ENCODE data around the gene EPHA1.

EPHA1 gene

DNA sequence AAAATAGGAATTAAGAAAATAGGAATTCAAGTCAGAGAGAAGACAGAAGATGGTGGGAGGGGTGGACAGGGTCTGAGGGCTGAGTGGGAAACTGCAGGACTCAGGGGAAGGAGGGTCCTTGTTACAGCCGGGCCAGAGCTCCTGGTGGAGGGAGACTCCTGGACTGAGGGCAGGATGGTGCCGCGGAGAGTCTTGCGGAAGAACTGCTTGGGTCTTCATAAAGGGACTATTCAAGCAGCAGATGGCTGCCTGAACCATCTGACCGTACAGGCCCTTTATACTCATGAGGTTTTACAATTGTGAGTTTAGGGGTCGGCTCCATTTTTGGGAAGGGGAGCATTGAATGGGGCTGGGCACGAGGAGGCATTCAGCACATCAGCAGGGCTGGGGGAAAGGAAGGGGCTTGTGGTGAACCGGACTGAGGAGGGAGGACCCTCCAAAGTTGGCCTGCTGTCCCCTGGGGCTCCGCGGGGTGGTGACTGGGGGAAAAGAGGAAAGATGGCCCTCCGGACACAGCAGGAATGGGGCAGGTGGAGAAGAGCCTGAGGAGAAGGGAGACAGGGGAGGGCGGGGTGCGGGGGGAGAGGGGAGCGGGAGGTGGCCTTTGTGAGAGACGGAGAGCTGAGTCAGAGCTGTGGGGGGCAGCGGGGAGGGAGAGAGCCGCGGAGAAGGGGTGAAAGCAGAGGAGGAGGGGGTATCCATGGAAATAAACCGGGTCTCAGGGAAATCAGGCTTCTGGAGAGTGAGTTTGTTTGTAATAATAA is 47.7 kb downstream of the EPHA1 start:
- H3K36me3 ChIP-seq (ENCODE audit: insufficient read depth, low read length) = no peaks in the 10 kb centered on the region
- H3K9me3 ChIP-seq (ENCODE audit: low read length) = no peaks in the 10 kb centered on the region
- peaks cover 0 to 9% of the 10 kb centered on the region in 2 donors for H3K27me3 ChIP-seq (ENCODE audit: control insufficient read depth in 1 of 2, insufficient read depth in 2 of 2, low read length in 2 of 2)
- no peak overlapping the region for H3K27ac ChIP-seq (ENCODE audit: low read depth, low read length)
- no peak overlapping the region for H3K9ac ChIP-seq (ENCODE audit: low read length)
- H3K4me1 ChIP-seq (ENCODE audit: insufficient read depth, low read length) = no peaks in the 10 kb centered on the region
- H3K4me3 ChIP-seq (ENCODE audit: low read depth in 1 of 2, low read length in 2 of 2) = no peak overlapping the region

- no peaks in the 10 kb centered on the region for H3K36me3 ChIP-seq (ENCODE audit: insufficient read depth, low read length)
- H3K27ac ChIP-seq (ENCODE audit: low read depth, low read length) = no peak overlapping the region
- no peaks in the 10 kb centered on the region for H3K9me3 ChIP-seq (ENCODE audit: low read length)
- H3K9ac ChIP-seq (ENCODE audit: low read length) = no peak overlapping the region
- H3K4me1 ChIP-seq (ENCODE audit: insufficient read depth, low read length) = no peaks in the 10 kb centered on the region
- peaks cover 0 to 9% of the 10 kb centered on the region in 2 donors for H3K27me3 ChIP-seq (ENCODE audit: control insufficient read depth in 1 of 2, insufficient read depth in 2 of 2, low read length in 2 of 2)
- no peak overlapping the region for H3K4me3 ChIP-seq (ENCODE audit: low read depth in 1 of 2, low read length in 2 of 2)
These were observed 48.8 kb downstream of the EPHA1 start for GRCh38 chr7:143359771-143360353.

DNA sequence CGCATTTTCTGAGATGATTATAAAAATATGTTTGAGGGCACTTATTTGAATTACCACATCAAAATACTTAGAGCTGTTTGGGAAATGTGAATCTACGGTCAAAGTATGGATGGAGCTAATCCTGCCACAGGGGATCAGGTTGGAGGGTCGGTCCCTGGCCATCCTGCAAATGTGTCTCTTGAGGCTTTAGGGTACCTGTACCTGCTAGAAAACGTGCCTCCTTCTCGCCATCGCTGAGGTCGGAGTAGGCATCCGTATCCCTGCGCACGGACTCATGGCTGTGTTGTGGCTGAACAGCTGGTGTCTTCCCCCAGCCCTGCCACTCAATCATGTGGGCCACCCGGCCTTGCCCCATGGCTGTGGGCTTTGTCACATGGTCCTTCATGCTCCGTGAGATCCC is 50.0 kb downstream of the EPHA1 start:
- Histone ChIP-seq H3K9ac (ENCODE audit: low read length) (no peak overlapping the region), H3K4me1 (ENCODE audit: insufficient read depth, low read length) (no peaks in the 10 kb centered on the region), H3K36me3 (ENCODE audit: insufficient read depth, low read length) (no peaks in the 10 kb centered on the region), H3K4me3 (ENCODE audit: low read depth in 1 of 2, low read length in 2 of 2) (no peak overlapping the region), H3K27ac (ENCODE audit: low read depth, low read length) (no peak overlapping the region), H3K27me3 (ENCODE audit: control insufficient read depth in 1 of 2, insufficient read depth in 2 of 2, low read length in 2 of 2) (peaks cover 0 to 9% of the 10 kb centered on the region in 2 donors), H3K9me3 (ENCODE audit: low read length) (no peaks in the 10 kb centered on the region)

- no peak overlapping the region for H3K9ac ChIP-seq (ENCODE audit: low read length)
- no peak overlapping the region for H3K27ac ChIP-seq (ENCODE audit: low read depth, low read length)
- peaks cover 0 to 3% of the 10 kb centered on the region in 2 donors for H3K27me3 ChIP-seq (ENCODE audit: control insufficient read depth in 1 of 2, insufficient read depth in 2 of 2, low read length in 2 of 2)
- H3K9me3 ChIP-seq (ENCODE audit: low read length) = no peaks in the 10 kb centered on the region
- H3K36me3 ChIP-seq (ENCODE audit: insufficient read depth, low read length) = no peaks in the 10 kb centered on the region
- H3K4me1 ChIP-seq (ENCODE audit: insufficient read depth, low read length) = no peaks in the 10 kb centered on the region
- H3K4me3 ChIP-seq (ENCODE audit: low read depth in 1 of 2, low read length in 2 of 2) = no peak overlapping the region
These were observed 52.1 kb downstream of the EPHA1 start for GRCh38 chr7:143356414-143357050.

- Histone ChIP-seq H3K9me3 (ENCODE audit: low read length) (no peaks in the 10 kb centered on the region), H3K36me3 (ENCODE audit: insufficient read depth, low read length) (no peaks in the 10 kb centered on the region), H3K27me3 (ENCODE audit: control insufficient read depth in 1 of 2, insufficient read depth in 2 of 2, low read length in 2 of 2) (no peaks in the 10 kb centered on the region), H3K4me1 (ENCODE audit: insufficient read depth, low read length) (no peaks in the 10 kb centered on the region), H3K27ac (ENCODE audit: low read depth, low read length) (no peak overlapping the region), H3K4me3 (ENCODE audit: low read depth in 1 of 2, low read length in 2 of 2) (no peak overlapping the region), H3K9ac (ENCODE audit: low read length) (no peak overlapping the region)
These were observed 52.9 kb downstream of the EPHA1 start for GRCh38 chr7:143355450-143356385.

DNA sequence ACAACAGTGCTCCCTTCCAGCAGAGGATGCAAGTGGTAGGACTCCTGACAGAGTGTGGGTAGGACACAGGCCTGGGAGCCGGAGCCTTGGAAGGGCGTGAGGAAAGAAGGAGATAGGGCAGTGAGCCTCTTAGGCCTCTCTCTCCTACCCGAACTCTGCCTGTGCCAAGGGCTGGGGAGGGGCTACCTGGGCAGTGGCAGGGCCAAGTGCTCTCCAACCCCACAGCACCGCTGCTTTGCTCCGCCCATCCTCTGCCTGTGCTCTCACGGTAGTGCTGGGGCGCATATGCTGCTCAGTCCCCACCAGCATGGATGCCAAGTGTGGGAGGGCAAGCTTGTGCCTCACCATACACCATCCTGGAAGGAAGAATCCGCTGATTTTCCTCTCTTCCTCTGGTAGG is 53.7 kb downstream of the EPHA1 start:
- H3K27ac ChIP-seq (ENCODE audit: low read depth, low read length) = no peak overlapping the region
- no peaks in the 10 kb centered on the region for H3K4me1 ChIP-seq (ENCODE audit: insufficient read depth, low read length)
- no peak overlapping the region for H3K9ac ChIP-seq (ENCODE audit: low read length)
- H3K27me3 ChIP-seq (ENCODE audit: control insufficient read depth in 1 of 2, insufficient read depth in 2 of 2, low read length in 2 of 2) = no peaks in the 10 kb centered on the region
- no peaks in the 10 kb centered on the region for H3K9me3 ChIP-seq (ENCODE audit: low read length)
- no peak overlapping the region for H3K4me3 ChIP-seq (ENCODE audit: low read depth in 1 of 2, low read length in 2 of 2)
- H3K36me3 ChIP-seq (ENCODE audit: insufficient read depth, low read length) = no peaks in the 10 kb centered on the region

GRCh38 chr7:143354376-143354775 is 54.3 kb downstream of the EPHA1 start:
- Histone ChIP-seq H3K27me3 (ENCODE audit: control insufficient read depth in 1 of 2, insufficient read depth in 2 of 2, low read length in 2 of 2) (no peaks in the 10 kb centered on the region), H3K9ac (ENCODE audit: low read length) (no peak overlapping the region), H3K27ac (ENCODE audit: low read depth, low read length) (no peak overlapping the region), H3K9me3 (ENCODE audit: low read length) (no peaks in the 10 kb centered on the region), H3K36me3 (ENCODE audit: insufficient read depth, low read length) (no peaks in the 10 kb centered on the region), H3K4me3 (ENCODE audit: low read depth in 1 of 2, low read length in 2 of 2) (no peak overlapping the region), H3K4me1 (ENCODE audit: insufficient read depth, low read length) (no peaks in the 10 kb centered on the region)

GRCh38 chr7:143352531-143353002 is 56.1 kb downstream of the EPHA1 start:
- H3K9me3 ChIP-seq (ENCODE audit: low read length) = no peaks in the 10 kb centered on the region
- no peaks in the 10 kb centered on the region for H3K36me3 ChIP-seq (ENCODE audit: insufficient read depth, low read length)
- H3K27ac ChIP-seq (ENCODE audit: low read depth, low read length) = no peak overlapping the region
- H3K4me1 ChIP-seq (ENCODE audit: insufficient read depth, low read length) = no peaks in the 10 kb centered on the region
- H3K4me3 ChIP-seq (ENCODE audit: low read depth in 1 of 2, low read length in 2 of 2) = no peak overlapping the region
- H3K27me3 ChIP-seq (ENCODE audit: control insufficient read depth in 1 of 2, insufficient read depth in 2 of 2, low read length in 2 of 2) = no peaks in the 10 kb centered on the region
- H3K9ac ChIP-seq (ENCODE audit: low read length) = no peak overlapping the region

DNA sequence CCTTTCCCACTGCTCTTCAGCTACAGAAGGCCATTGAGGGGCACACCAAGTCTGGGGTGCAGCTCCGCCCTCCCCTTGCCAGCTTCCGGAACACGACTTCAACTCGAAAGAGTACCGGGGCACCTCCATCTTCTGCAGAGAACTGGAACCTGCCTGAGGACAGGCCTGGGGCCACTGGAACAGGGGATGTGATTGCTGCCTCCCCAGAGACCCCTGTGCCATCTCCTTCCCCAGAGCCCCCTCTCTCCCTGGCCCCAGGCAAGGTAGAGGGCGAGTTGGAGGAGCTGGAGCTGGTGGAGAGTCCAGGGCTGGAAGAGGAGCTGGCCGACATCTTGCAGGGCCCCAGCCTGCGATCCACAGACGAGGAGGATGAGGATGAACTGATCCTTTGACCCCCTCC is 57.1 kb downstream of the EPHA1 start:
- Histone ChIP-seq H3K9ac (ENCODE audit: low read length) (no peak overlapping the region), H3K9me3 (ENCODE audit: low read length) (no peaks in the 10 kb centered on the region), H3K27ac (ENCODE audit: low read depth, low read length) (no peak overlapping the region), H3K4me3 (ENCODE audit: low read depth in 1 of 2, low read length in 2 of 2) (no peak overlapping the region), H3K36me3 (ENCODE audit: insufficient read depth, low read length) (no peaks in the 10 kb centered on the region), H3K4me1 (ENCODE audit: insufficient read depth, low read length) (no peaks in the 10 kb centered on the region), H3K27me3 (ENCODE audit: control insufficient read depth in 1 of 2, insufficient read depth in 2 of 2, low read length in 2 of 2) (no peaks in the 10 kb centered on the region)

DNA sequence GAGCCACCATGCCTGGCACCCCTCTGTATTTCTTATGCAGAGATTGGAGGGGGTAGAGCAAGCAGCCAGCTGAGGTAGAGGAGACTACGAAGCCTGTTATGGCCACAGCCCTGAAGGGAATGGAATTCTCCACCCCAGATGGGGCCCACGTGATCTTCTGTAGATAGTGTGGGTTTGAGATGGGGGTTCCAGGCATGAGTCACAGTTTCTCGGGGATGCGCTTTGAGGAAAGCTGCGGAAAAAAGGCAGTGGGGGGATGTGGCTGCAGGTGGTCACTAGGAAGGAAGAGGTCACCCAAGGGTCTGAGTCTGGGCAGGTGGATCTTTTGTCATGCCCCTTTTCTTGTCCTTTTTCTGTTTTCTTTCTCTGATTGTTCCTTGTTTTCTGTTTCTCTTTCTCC is 57.6 kb downstream of the EPHA1 start:
- Histone ChIP-seq H3K27me3 (ENCODE audit: control insufficient read depth in 1 of 2, insufficient read depth in 2 of 2, low read length in 2 of 2) (no peaks in the 10 kb centered on the region), H3K4me1 (ENCODE audit: insufficient read depth, low read length) (no peaks in the 10 kb centered on the region), H3K9ac (ENCODE audit: low read length) (no peak overlapping the region), H3K27ac (ENCODE audit: low read depth, low read length) (no peak overlapping the region), H3K9me3 (ENCODE audit: low read length) (no peaks in the 10 kb centered on the region), H3K4me3 (ENCODE audit: low read depth in 1 of 2, low read length in 2 of 2) (no peak overlapping the region), H3K36me3 (ENCODE audit: insufficient read depth, low read length) (no peaks in the 10 kb centered on the region)

GRCh38 chr7:143347950-143348349 is 60.7 kb downstream of the EPHA1 start:
- Histone ChIP-seq H3K4me1 (ENCODE audit: insufficient read depth, low read length) (no peaks in the 10 kb centered on the region), H3K9ac (ENCODE audit: low read length) (no peak overlapping the region), H3K27ac (ENCODE audit: low read depth, low read length) (no peak overlapping the region), H3K9me3 (ENCODE audit: low read length) (no peaks in the 10 kb centered on the region), H3K36me3 (ENCODE audit: insufficient read depth, low read length) (no peaks in the 10 kb centered on the region), H3K4me3 (ENCODE audit: low read depth in 1 of 2, low read length in 2 of 2) (no peak overlapping the region), H3K27me3 (ENCODE audit: control insufficient read depth in 1 of 2, insufficient read depth in 2 of 2, low read length in 2 of 2) (peaks cover 0 to 12% of the 10 kb centered on the region in 2 donors)
